WTC11 (cell line): ENCODE results near the gene TH. TPM values are rescaled to one million over a fixed set of nuclear protein-coding genes. Genes with fewer than 3 reads are reported as not detected.

Experiments
- ATAC-seq: fragments of 200-7000 bp; cut with Tn5 transposase; 2 replicates; pipeline ENCODE4 v1.10.0; 2021; ENCODE audit warnings: mild to moderate bottlenecking, moderate library complexity
- CTCF ChIA-PET: fragments of 300-600 bp; sonication (Branson Sonifier 250); formaldehyde crosslinking; loops from one replicate; lab custom pipeline; 2021; ENCODE audit warnings: antibody characterized with exemption; lab: Charles Lee
- POLR2A ChIA-PET: fragments of 350-600 bp; sonication (Branson Sonifier 250); formaldehyde crosslinking; loops from one replicate; lab custom pipeline; 2021; ENCODE audit warnings: antibody characterized with exemption; lab: Charles Lee
- DNase-seq: peaks from one replicate; pipeline ENCODE4 v3.0.0; 2021; ENCODE audit warnings: low spot score
- H3K27ac Mint-ChIP-seq: 2 replicates; pipeline ENCODE4 v1.8.0; 2021; ENCODE audit warnings: mixed read lengths
- H3K27me3 Mint-ChIP-seq: 2 replicates; pipeline ENCODE4 v1.8.0; 2021; ENCODE audit warnings: low read depth, mild to moderate bottlenecking, moderate library complexity, mixed read lengths
- H3K36me3 Mint-ChIP-seq: 2 replicates; pipeline ENCODE4 v1.8.0; 2021; ENCODE audit warnings: mixed read lengths
- H3K4me1 Mint-ChIP-seq: 2 replicates; pipeline ENCODE4 v1.8.0; 2022; ENCODE audit warnings: mixed read lengths
- H3K4me3 Mint-ChIP-seq: 2 replicates; pipeline ENCODE4 v1.8.0; 2021; ENCODE audit warnings: mild to moderate bottlenecking, moderate library complexity, mixed read lengths
- H3K9me3 Mint-ChIP-seq: 2 replicates; pipeline ENCODE4 v1.8.0; 2021; ENCODE audit warnings: mixed read lengths
- E2F4 ChIP-seq: sonication (generic); formaldehyde crosslinking; IDR thresholded peaks from 2 replicates; pipeline ENCODE4 v1.8.1; 2022; ENCODE audit warnings: low read depth, mild to moderate bottlenecking, moderate library complexity, missing genetic modification reagents, borderline replicate concordance
- E2F5 ChIP-seq: sonication (generic); formaldehyde crosslinking; IDR thresholded peaks from 2 replicates; pipeline ENCODE4 v1.8.1; 2022; ENCODE audit warnings: mild to moderate bottlenecking, moderate library complexity, missing genetic modification reagents
- EMX1 ChIP-seq: fragments of 250-450 bp; sonication (Bioruptor Pico); IDR thresholded peaks from 2 replicates; pipeline ENCODE4 v1.8.0; 2021; ENCODE audit warnings: mild to moderate bottlenecking
- JUN ChIP-seq: sonication (generic); formaldehyde crosslinking; IDR thresholded peaks from 2 replicates; pipeline ENCODE4 v1.8.0; 2023; ENCODE audit warnings: mild to moderate bottlenecking, missing genetic modification reagents
- NFATC4 ChIP-seq: fragments of 250-450 bp; sonication (Bioruptor Pico); IDR thresholded peaks from 2 replicates; pipeline ENCODE4 v1.9.0; 2021; ENCODE audit warnings: mild to moderate bottlenecking
- PREB ChIP-seq: sonication (generic); formaldehyde crosslinking; IDR thresholded peaks from 2 replicates; pipeline ENCODE4 v1.8.1; 2022; ENCODE audit warnings: mild to moderate bottlenecking, missing genetic modification reagents, moderate library complexity, borderline replicate concordance
- RORB ChIP-seq: fragments of 250-450 bp; sonication (Bioruptor Pico); IDR thresholded peaks from 2 replicates; pipeline ENCODE4 v1.9.0; 2021; ENCODE audit warnings: mild to moderate bottlenecking
- SOX15 ChIP-seq: fragments of 250-450 bp; sonication (Bioruptor Pico); IDR thresholded peaks from 2 replicates; pipeline ENCODE4 v1.9.0; 2021; ENCODE audit warnings: mild to moderate bottlenecking
- ZNF425 ChIP-seq: fragments of 250-450 bp; sonication (Bioruptor Pico); conservative IDR thresholded peaks from 2 replicates; pipeline ENCODE4 v1.9.0; 2021; ENCODE audit warnings: mild to moderate bottlenecking
- total RNA-seq: library from RNA; stranded (reverse); gene quantifications from 3 replicates; pipeline ENCODE4 v1.2.3, GENCODE V29; 2021
- TF ChIP-seq, protein P1 (sequence below): sonication (generic); formaldehyde crosslinking; IDR thresholded peaks from 2 replicates; pipeline ENCODE4 v1.8.0; 2023; ENCODE audit warnings: missing genetic modification reagents, mild to moderate bottlenecking, borderline replicate concordance
- TF ChIP-seq, protein P2 (sequence below): fragments of 250-450 bp; sonication (Bioruptor Pico); IDR thresholded peaks from 2 replicates; pipeline ENCODE4 v1.9.0; 2021; ENCODE audit warnings: moderate library complexity, mild to moderate bottlenecking, inconsistent platforms, borderline replicate concordance
- TF ChIP-seq, protein P3 (sequence below): sonication (generic); formaldehyde crosslinking; IDR thresholded peaks from 2 replicates; pipeline ENCODE4 v1.8.1; 2023; ENCODE audit warnings: mild to moderate bottlenecking, missing genetic modification reagents, borderline replicate concordance
- TF ChIP-seq, protein P4 (sequence below): sonication (generic); formaldehyde crosslinking; IDR thresholded peaks from 2 replicates; pipeline ENCODE4 v1.8.1; 2022; ENCODE audit warnings: missing genetic modification reagents, borderline replicate concordance

TH gene
- total RNA-seq, 1 experiment from 2014 or later: not detected

DNA sequence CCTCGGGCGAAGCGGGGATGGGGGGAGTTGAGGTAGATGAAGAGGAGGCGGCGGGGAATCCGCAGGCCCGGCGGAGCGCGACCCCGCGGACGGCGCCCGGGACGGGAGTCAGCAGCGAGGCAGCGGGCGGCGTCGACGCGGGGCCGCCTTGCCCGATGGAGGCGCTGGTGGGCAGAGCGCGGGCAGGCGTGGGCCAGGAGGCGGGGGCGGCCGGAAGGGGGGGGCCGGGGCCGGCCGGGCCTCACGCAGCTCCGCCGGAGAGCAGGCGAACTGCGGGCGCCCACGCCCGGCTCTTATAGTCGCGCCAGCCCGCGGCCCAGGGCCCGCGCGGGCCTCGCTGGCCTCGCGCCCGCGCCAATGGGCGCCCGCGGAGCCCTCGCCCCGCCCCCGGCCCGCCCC, 32.5 kb downstream of the TH start, which contains the start of gene IGF2 (continued):
- TF ChIP-seq, protein P1, sequence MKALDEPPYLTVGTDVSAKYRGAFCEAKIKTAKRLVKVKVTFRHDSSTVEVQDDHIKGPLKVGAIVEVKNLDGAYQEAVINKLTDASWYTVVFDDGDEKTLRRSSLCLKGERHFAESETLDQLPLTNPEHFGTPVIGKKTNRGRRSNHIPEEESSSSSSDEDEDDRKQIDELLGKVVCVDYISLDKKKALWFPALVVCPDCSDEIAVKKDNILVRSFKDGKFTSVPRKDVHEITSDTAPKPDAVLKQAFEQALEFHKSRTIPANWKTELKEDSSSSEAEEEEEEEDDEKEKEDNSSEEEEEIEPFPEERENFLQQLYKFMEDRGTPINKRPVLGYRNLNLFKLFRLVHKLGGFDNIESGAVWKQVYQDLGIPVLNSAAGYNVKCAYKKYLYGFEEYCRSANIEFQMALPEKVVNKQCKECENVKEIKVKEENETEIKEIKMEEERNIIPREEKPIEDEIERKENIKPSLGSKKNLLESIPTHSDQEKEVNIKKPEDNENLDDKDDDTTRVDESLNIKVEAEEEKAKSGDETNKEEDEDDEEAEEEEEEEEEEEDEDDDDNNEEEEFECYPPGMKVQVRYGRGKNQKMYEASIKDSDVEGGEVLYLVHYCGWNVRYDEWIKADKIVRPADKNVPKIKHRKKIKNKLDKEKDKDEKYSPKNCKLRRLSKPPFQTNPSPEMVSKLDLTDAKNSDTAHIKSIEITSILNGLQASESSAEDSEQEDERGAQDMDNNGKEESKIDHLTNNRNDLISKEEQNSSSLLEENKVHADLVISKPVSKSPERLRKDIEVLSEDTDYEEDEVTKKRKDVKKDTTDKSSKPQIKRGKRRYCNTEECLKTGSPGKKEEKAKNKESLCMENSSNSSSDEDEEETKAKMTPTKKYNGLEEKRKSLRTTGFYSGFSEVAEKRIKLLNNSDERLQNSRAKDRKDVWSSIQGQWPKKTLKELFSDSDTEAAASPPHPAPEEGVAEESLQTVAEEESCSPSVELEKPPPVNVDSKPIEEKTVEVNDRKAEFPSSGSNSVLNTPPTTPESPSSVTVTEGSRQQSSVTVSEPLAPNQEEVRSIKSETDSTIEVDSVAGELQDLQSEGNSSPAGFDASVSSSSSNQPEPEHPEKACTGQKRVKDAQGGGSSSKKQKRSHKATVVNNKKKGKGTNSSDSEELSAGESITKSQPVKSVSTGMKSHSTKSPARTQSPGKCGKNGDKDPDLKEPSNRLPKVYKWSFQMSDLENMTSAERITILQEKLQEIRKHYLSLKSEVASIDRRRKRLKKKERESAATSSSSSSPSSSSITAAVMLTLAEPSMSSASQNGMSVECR (CRISPR knock-in tag): no peak
- TF ChIP-seq JUN (CRISPR knock-in tag): no peak
- TF ChIP-seq, protein P2, sequence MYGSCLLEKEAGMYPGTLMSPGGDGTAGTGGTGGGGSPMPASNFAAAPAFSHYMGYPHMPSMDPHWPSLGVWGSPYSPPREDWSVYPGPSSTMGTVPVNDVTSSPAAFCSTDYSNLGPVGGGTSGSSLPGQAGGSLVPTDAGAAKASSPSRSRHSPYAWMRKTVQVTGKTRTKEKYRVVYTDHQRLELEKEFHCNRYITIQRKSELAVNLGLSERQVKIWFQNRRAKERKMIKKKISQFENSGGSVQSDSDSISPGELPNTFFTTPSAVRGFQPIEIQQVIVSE (CRISPR knock-in tag): no peak
- no peak for TF ChIP-seq E2F5 (CRISPR knock-in tag)
- TF ChIP-seq PREB (CRISPR knock-in tag): no peak
- no peak for TF ChIP-seq RORB (CRISPR knock-in tag)
- TF ChIP-seq SOX15 (CRISPR knock-in tag): no peak

GRCh38 chr11:2138431-2139122, 33.0 kb downstream of the TH start:
- H3K4me3 Mint-ChIP-seq: peak overlapping the region; percentile 59
- ChIA-PET CTCF (interaction anchor here (0.6 to 9.5 kb wide), 5 partner anchors 13 to 191 kb away, joined by 3 to 101 read pairs (median 4); no protein-coding TSS in a partner anchor), POLR2A (no interaction called here)
- H3K27ac Mint-ChIP-seq: no peak overlapping the region
- H3K4me1 Mint-ChIP-seq: peaks cover 13% of the 10 kb centered on the region
- ATAC-seq (no peak), DNase-seq (peak; percentile 42)
- TF ChIP-seq NFATC4 (CRISPR knock-in tag) (no peak), EMX1 (CRISPR knock-in tag) (no peak), ZNF425 (no peak), E2F4 (no peak)
- TF ChIP-seq, protein P3, sequence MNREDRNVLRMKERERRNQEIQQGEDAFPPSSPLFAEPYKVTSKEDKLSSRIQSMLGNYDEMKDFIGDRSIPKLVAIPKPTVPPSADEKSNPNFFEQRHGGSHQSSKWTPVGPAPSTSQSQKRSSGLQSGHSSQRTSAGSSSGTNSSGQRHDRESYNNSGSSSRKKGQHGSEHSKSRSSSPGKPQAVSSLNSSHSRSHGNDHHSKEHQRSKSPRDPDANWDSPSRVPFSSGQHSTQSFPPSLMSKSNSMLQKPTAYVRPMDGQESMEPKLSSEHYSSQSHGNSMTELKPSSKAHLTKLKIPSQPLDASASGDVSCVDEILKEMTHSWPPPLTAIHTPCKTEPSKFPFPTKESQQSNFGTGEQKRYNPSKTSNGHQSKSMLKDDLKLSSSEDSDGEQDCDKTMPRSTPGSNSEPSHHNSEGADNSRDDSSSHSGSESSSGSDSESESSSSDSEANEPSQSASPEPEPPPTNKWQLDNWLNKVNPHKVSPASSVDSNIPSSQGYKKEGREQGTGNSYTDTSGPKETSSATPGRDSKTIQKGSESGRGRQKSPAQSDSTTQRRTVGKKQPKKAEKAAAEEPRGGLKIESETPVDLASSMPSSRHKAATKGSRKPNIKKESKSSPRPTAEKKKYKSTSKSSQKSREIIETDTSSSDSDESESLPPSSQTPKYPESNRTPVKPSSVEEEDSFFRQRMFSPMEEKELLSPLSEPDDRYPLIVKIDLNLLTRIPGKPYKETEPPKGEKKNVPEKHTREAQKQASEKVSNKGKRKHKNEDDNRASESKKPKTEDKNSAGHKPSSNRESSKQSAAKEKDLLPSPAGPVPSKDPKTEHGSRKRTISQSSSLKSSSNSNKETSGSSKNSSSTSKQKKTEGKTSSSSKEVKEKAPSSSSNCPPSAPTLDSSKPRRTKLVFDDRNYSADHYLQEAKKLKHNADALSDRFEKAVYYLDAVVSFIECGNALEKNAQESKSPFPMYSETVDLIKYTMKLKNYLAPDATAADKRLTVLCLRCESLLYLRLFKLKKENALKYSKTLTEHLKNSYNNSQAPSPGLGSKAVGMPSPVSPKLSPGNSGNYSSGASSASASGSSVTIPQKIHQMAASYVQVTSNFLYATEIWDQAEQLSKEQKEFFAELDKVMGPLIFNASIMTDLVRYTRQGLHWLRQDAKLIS (CRISPR knock-in tag): no peak
- TF ChIP-seq, protein P4, sequence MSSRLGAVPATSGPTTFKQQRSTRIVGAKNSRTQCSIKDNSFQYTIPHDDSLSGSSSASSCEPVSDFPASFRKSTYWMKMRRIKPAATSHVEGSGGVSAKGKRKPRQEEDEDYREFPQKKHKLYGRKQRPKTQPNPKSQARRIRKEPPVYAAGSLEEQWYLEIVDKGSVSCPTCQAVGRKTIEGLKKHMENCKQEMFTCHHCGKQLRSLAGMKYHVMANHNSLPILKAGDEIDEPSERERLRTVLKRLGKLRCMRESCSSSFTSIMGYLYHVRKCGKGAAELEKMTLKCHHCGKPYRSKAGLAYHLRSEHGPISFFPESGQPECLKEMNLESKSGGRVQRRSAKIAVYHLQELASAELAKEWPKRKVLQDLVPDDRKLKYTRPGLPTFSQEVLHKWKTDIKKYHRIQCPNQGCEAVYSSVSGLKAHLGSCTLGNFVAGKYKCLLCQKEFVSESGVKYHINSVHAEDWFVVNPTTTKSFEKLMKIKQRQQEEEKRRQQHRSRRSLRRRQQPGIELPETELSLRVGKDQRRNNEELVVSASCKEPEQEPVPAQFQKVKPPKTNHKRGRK (CRISPR knock-in tag): no peak
- H3K9me3 Mint-ChIP-seq: no peaks in the 10 kb centered on the region
- peaks cover 5% of the 10 kb centered on the region for H3K36me3 Mint-ChIP-seq
- H3K27me3 Mint-ChIP-seq: peaks cover 85% of the 10 kb centered on the region
